Stimulated activated CD4-positive, alpha-beta T cell treated with anti-CD3 and anti-CD28 coated beads, Interleukin-1b, Interleukin-23, amount 100 ng/mL, for 48 hours (primary cell): ENCODE data around the gene FBXW10B.
"Not testable (repeated sequence)": the region's sequence is repeated elsewhere in the genome, so short reads cannot be mapped to it uniquely, and the experiment has no call there.

Experiments used
- DNase-seq: peaks from one replicate; pipeline ENCODE4 v3.0.0-alpha.2; 2020

FBXW10B gene, protein sequence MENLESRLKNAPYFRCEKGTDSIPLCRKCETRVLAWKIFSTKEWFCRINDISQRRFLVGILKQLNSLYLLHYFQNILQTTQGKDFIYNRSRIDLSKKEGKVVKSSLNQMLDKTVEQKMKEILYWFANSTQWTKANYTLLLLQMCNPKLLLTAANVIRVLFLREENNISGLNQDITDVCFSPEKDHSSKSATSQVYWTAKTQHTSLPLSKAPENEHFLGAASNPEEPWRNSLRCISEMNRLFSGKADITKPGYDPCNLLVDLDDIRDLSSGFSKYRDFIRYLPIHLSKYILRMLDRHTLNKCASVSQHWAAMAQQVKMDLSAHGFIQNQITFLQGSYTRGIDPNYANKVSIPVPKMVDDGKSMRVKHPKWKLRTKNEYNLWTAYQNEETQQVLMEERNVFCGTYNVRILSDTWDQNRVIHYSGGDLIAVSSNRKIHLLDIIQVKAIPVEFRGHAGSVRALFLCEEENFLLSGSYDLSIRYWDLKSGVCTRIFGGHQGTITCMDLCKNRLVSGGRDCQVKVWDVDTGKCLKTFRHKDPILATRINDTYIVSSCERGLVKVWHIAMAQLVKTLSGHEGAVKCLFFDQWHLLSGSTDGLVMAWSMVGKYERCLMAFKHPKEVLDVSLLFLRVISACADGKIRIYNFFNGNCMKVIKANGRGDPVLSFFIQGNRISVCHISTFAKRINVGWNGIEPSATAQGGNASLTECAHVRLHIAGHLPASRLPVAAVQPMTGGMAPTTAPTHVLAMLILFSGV

GRCh38 chr17:15619331-15620058 lies at the start of gene FBXW10B:
Gene FBXW10B (minus strand): TSS chr17:15619704. CDS start chr17:15619512, 192 bp downstream.
- not testable (repeated sequence) for DNase-seq

GRCh38 chr17:15663691-15664090 lies 44.2 kb upstream of the FBXW10B start:
- no peak for DNase-seq

DNA sequence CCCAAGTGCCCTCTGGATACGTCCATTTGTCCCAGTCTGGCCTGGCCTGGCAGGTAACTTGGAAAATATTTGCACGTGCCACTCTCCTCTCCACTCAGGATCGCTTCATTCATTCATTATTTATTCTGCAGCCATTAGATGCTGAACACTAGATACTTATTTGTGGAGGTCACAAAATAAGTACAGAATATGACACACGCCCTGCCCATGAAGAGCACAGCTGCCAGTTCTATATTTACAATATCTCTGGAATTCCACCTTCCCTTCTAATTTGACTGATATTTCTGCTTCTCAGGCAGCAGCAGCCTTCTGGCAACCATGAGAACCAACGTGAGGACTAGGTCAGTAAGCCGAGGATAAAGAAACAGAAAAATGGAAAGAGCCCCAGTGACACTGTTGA lies 43.7 kb upstream of the FBXW10B start:
- no peak for DNase-seq

DNA sequence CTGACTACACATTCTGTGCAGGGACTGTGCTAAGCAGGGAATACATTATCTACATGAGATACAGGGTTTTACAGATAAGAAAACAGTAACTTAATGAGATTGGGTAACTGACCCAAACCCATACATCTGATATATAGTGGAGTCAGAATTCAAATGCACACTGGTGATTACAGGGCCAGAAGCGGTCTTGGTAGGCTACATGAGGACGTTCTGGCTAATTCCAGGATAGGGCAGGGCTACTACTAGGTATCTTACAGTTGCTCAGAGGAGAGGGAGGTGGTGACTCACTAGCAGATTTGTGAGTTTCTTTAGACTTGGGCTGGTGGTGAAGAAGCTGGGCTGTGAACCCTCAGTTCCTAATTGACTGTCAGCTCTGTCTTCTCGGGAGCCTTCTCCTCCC lies 43.2 kb upstream of the FBXW10B start:
- DNase-seq = no peak

GRCh38 chr17:15660077-15660476 lies 40.6 kb upstream of the FBXW10B start:
- DNase-seq = no peak

- no peak for DNase-seq
Observed at GRCh38 chr17:15659663-15660062, 40.2 kb upstream of the FBXW10B start.

DNA sequence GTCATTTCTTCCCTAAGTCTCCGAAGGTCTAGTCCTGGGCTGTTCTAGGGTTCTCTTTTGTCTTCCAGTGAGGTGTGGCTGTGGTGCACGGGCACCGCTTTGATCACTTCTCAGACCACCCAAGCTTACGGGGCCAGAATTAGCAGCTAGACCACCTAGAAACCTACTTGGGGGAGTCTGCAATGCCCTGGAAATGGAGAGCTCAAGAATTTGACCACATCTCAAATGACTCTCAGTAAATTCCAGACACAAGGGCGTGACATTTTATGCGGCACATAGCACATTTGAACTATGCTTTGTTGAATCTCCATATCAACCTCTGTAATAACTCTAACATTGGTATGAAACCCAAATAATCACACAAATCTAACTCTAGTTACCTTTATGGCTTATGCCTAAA lies 39.7 kb upstream of the FBXW10B start:
- DNase-seq = no peak

DNA sequence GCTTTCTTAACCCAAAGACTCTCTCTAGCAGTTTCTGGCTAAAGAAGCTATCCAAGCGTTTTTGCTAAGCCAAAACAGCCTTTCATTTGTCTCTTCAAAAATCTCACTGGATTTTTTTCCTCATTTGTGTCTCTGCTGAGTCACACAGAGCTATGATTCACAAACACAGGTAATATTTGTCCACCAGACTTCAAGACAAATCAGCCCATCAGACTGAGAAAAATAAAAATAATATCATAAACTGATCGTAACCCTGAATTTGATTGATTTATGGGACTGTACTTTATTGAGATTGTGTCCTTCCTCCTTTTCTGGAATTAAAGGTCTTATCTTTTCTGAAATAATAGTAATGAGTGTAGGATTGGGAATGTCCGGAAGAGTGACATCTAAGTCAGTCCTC lies 38.8 kb upstream of the FBXW10B start:
- DNase-seq = no peak

DNA sequence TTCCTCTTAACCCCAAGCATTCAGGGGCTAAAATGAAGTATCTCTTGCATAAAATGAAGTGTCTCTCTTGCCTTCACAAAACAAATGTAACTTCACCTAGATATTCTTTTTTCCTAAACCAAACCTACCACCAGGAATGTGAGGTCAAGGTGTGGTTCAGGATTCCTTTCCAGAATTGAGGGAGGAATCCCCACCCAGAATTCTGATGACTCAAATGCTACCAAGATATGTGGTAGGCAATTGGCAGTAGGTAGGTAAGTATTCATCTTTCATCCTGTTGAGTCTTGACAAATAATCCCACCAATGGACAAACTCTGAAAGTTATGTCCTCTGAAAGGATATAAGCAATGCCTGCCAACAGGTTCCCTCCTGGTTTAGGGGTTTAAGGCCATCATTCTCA lies 38.4 kb upstream of the FBXW10B start:
- DNase-seq = no peak

DNA sequence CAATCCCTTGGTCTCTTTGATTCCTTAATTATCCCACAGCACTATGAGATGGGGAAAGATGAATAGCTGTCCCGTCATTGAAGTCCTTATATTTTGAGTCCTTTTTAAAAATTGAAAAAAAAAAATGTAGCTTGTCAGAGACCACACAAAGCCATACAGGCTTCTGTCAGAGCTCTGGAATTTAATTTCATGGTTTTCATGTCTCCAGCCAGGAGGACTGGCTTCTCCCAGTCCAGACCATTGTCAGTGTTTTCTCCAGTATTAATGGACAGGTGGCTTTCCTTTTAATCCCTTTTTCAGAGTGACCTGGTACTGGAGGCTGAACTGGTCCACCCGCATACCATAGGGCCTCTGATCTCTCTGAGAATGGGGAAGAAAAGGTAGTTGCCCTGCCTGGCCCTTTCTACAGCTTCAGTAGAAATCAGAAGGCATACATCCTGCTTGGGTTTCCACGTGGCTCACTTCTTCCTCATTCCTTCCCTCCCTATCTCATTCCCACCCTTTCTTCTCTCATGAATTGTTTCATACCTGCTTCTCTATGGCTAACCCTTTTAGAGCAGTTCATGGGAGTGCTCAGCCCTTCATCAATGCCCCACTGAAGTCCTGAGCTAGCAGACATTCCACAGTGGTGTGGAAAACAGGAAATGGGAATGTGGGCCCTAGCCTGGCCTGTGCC lies 35.5 kb upstream of the FBXW10B start:
- no peak for DNase-seq

- not testable (repeated sequence) for DNase-seq
Observed at GRCh38 chr17:15654401-15654800, 34.9 kb upstream of the FBXW10B start.

GRCh38 chr17:15652960-15653359 lies 33.5 kb upstream of the FBXW10B start:
- DNase-seq = no peak

DNA sequence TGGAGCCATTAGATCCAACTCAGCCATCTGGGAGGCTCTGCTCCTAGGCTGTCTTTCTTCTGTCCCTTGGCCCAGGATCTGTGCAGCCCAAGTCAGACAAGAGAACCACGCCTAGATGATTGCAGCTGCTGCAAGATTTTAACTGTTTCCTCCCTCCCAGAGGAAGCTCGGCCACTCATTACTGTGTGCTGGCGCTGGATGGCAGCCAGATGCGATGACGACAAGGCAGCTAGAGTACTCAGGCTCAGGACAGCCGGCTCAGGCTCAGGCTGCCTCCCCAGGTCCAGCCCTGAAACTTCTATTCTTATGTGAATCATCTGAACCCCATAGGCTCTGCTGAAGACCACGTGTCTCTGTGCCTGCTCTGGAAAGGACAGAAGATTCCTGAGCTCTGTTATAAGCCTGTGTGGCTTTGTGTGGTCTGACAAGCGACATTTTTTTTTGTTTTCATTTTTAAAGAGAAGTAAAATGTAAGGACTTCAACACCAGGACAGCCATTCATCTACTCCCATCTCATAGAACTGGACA lies 32.1 kb upstream of the FBXW10B start:
- DNase-seq = peak; percentile 23

- no peak for DNase-seq
Observed at GRCh38 chr17:15650741-15651582, 31.5 kb upstream of the FBXW10B start.

GRCh38 chr17:15649861-15650421 lies 30.4 kb upstream of the FBXW10B start:
- no peak for DNase-seq

GRCh38 chr17:15648386-15648785 lies 28.9 kb upstream of the FBXW10B start:
- no peak for DNase-seq

GRCh38 chr17:15645942-15646312 lies 26.4 kb upstream of the FBXW10B start:
- not testable (repeated sequence) for DNase-seq

GRCh38 chr17:15645099-15645941 lies 25.8 kb upstream of the FBXW10B start:
- DNase-seq = not testable (repeated sequence)

GRCh38 chr17:15642505-15643251 lies 23.2 kb upstream of the FBXW10B start:
- DNase-seq = not testable (repeated sequence)

GRCh38 chr17:15642014-15642413 lies 22.5 kb upstream of the FBXW10B start:
- not testable (repeated sequence) for DNase-seq
